GM19035 (cell line): ENCODE results near the gene NLRP13.
"Not testable (repeated sequence)": the region's sequence is repeated elsewhere in the genome, so short reads cannot be mapped to it uniquely, and the experiment has no call there.

Source experiments
- ATAC-seq: cut with Tn5 transposase; IDR thresholded peaks from one replicate; pipeline ENCODE4 v1.9.1; 2021; ENCODE audit not compliant: unreplicated experiment

NLRP13 gene

GRCh38 chr19:55931936-55932386 is at the start of gene NLRP13:
NLRP13 (minus strand) TSS chr19:55932336; CDS start chr19:55932311, 25 bp downstream.
- no peak for ATAC-seq

GRCh38 chr19:55980415-55980814 is 48.3 kb upstream of the NLRP13 start:
- ATAC-seq: no peak

GRCh38 chr19:55973982-55974381 is 41.8 kb upstream of the NLRP13 start:
- no peak for ATAC-seq

- ATAC-seq: no peak
These were observed 30.1 kb upstream of the NLRP13 start for GRCh38 chr19:55962186-55962585.

GRCh38 chr19:55959996-55960675 is 28.0 kb upstream of the NLRP13 start:
- ATAC-seq: no peak

- no peak for ATAC-seq
These were observed 26.2 kb upstream of the NLRP13 start for GRCh38 chr19:55958356-55958755.

GRCh38 chr19:55956431-55956830 is 24.3 kb upstream of the NLRP13 start:
- no peak for ATAC-seq

GRCh38 chr19:55950566-55950965 is 18.4 kb upstream of the NLRP13 start:
- ATAC-seq: not testable (repeated sequence)

GRCh38 chr19:55947532-55947931 is 15.4 kb upstream of the NLRP13 start, which contains the start of gene NLRP8:
NLRP8 (plus strand) TSS chr19:55947832.
- ATAC-seq: no peak

- ATAC-seq: no peak
These were observed 8.2 kb upstream of the NLRP13 start for GRCh38 chr19:55940306-55940705.

- no peak for ATAC-seq
These were observed 7.1 kb upstream of the NLRP13 start for GRCh38 chr19:55939206-55939605.

GRCh38 chr19:55935206-55935605 is 3.1 kb upstream of the NLRP13 start:
- ATAC-seq: no peak

- no peak for ATAC-seq
These were observed 1.1 kb downstream of the NLRP13 start for GRCh38 chr19:55930996-55931515.

GRCh38 chr19:55929258-55929657 is 2.9 kb downstream of the NLRP13 start:
- not testable (repeated sequence) for ATAC-seq

GRCh38 chr19:55927991-55928390 is 4.1 kb downstream of the NLRP13 start:
- ATAC-seq: no peak

GRCh38 chr19:55923556-55923955 is 8.6 kb downstream of the NLRP13 start:
- no peak for ATAC-seq

GRCh38 chr19:55913643-55914268 is 18.4 kb downstream of the NLRP13 start:
- ATAC-seq: no peak

GRCh38 chr19:55912916-55913315 is 19.2 kb downstream of the NLRP13 start:
- ATAC-seq: no peak

GRCh38 chr19:55909801-55910200 is 22.3 kb downstream of the NLRP13 start:
- ATAC-seq: no peak

- ATAC-seq: no peak
These were observed 24.4 kb downstream of the NLRP13 start for GRCh38 chr19:55907746-55908145.

GRCh38 chr19:55907286-55907685 is 24.9 kb downstream of the NLRP13 start:
- no peak for ATAC-seq

GRCh38 chr19:55902080-55902751 is 29.9 kb downstream of the NLRP13 start:
- no peak for ATAC-seq
